ENCODE results near the gene RPL37.
"Not testable (repeated sequence)": the region's sequence is repeated elsewhere in the genome, so short reads cannot be mapped to it uniquely, and the experiment has no call there.

DNA sequence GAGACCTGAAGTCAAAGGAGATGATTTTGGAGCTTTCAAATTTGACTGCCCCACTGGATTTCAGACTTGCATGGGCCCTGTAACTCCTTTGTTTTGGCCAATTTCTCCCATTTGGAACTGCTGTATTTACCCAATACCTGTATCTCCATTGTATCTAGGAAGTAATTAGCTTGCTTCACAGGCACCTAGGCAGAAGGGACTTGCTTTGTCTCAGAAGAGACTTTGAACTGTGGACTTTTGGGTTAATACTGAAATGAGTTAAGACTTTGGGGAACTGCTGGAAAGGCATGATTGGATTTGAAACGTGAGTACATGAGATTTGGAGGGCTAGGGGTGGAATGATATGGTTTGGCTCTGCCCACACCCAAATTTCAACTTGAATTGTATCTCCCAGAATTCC is 48.0 kb upstream of the RPL37 start:
- TF ChIP-seq, protein P1, sequence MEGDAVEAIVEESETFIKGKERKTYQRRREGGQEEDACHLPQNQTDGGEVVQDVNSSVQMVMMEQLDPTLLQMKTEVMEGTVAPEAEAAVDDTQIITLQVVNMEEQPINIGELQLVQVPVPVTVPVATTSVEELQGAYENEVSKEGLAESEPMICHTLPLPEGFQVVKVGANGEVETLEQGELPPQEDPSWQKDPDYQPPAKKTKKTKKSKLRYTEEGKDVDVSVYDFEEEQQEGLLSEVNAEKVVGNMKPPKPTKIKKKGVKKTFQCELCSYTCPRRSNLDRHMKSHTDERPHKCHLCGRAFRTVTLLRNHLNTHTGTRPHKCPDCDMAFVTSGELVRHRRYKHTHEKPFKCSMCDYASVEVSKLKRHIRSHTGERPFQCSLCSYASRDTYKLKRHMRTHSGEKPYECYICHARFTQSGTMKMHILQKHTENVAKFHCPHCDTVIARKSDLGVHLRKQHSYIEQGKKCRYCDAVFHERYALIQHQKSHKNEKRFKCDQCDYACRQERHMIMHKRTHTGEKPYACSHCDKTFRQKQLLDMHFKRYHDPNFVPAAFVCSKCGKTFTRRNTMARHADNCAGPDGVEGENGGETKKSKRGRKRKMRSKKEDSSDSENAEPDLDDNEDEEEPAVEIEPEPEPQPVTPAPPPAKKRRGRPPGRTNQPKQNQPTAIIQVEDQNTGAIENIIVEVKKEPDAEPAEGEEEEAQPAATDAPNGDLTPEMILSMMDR (IDR thresholded peaks at IDR 0.05) = not testable (repeated sequence)
- TF ChIP-seq POLR2A (IDR thresholded peaks at IDR 0.05) = not testable (repeated sequence)
